Measurements from ENCODE around the gene FAM83F. TPM values are rescaled to one million over a fixed set of nuclear protein-coding genes. Genes with fewer than 3 reads are reported as not detected.
"Not testable (repeated sequence)": the region's sequence is repeated elsewhere in the genome, so short reads cannot be mapped to it uniquely, and the experiment has no call there.

FAM83F gene
- total RNA-seq, 1 experiment from 2014 or later = 8.1 TPM

DNA sequence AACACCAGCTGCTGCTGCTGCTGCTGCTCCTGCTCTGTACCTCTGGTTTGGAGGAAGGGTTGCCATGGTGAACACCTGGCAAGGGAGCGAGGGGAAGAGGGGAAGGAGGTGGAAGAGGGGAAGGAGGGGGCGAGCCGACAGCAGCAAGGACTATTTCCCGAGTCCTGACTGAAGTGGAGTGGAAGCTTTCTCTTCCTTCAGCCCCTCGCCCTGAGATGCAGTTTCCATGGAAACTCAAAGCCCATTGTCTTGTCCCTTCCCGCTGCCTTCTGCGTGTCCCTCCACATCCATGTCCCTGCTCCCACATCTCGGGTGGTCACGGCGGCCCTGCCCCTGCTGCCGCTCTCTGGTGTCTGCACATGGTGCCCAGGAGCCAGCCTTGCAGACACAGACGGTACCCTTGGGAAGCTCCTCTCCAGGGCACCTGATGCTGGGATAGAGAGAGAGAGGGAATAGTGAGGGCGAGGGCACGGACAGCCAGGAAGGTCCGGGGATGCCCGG is 28.6 kb downstream of the FAM83F start:
- H3K9me2 ChIP-seq (ENCODE audit: insufficient read depth) = no peaks in the 10 kb centered on the region
- no peak overlapping the region for H2AFZ ChIP-seq
- H3K4me3 ChIP-seq = no peak overlapping the region
- no peaks in the 10 kb centered on the region for H3F3A ChIP-seq (ENCODE audit: insufficient read depth, low read depth)
- no peaks in the 10 kb centered on the region for H3K79me2 ChIP-seq (ENCODE audit: low read depth)
- no peaks in the 10 kb centered on the region for H4K20me1 ChIP-seq (ENCODE audit: insufficient read depth)
- no peaks in the 10 kb centered on the region for H3K27me3 ChIP-seq (ENCODE audit: insufficient read depth, low read depth)
- no peak overlapping the region for H3K27ac ChIP-seq
- DNase-seq = no peak
- POLR2A ChIA-PET (ENCODE audit: unreplicated experiment) = no interaction called here
- CTCF ChIA-PET = interaction anchor here (0.5 to 2.2 kb wide), 5 partner anchors 30 to 528 kb away, joined by 3 to 11 read pairs (median 3); no protein-coding TSS in a partner anchor
- H3K4me1 ChIP-seq (replicated peaks; ENCODE audit: insufficient read depth) = no peaks in the 10 kb centered on the region
- no peak for TF ChIP-seq EZH2 (IDR thresholded peaks at IDR 0.05; ENCODE audit: low read depth)
- TF ChIP-seq, protein P1, sequence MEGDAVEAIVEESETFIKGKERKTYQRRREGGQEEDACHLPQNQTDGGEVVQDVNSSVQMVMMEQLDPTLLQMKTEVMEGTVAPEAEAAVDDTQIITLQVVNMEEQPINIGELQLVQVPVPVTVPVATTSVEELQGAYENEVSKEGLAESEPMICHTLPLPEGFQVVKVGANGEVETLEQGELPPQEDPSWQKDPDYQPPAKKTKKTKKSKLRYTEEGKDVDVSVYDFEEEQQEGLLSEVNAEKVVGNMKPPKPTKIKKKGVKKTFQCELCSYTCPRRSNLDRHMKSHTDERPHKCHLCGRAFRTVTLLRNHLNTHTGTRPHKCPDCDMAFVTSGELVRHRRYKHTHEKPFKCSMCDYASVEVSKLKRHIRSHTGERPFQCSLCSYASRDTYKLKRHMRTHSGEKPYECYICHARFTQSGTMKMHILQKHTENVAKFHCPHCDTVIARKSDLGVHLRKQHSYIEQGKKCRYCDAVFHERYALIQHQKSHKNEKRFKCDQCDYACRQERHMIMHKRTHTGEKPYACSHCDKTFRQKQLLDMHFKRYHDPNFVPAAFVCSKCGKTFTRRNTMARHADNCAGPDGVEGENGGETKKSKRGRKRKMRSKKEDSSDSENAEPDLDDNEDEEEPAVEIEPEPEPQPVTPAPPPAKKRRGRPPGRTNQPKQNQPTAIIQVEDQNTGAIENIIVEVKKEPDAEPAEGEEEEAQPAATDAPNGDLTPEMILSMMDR (conservative IDR thresholded peaks at IDR 0.05) = no peak
- H3K9me3 ChIP-seq (ENCODE audit: insufficient read depth, low read depth) = no peaks in the 10 kb centered on the region
- H3K4me2 ChIP-seq = no peak overlapping the region
- H3K36me3 ChIP-seq (ENCODE audit: low read depth) = no peaks in the 10 kb centered on the region
- intact Hi-C loops (cut with micrococcal nuclease; ENCODE audit: unreplicated experiment) = loop anchor here (10.0 kb wide), 1 partner anchor 329 kb away; no protein-coding TSS in a partner anchor
- no TSS peak for BruUV-seq (replicated peaks)

DNA sequence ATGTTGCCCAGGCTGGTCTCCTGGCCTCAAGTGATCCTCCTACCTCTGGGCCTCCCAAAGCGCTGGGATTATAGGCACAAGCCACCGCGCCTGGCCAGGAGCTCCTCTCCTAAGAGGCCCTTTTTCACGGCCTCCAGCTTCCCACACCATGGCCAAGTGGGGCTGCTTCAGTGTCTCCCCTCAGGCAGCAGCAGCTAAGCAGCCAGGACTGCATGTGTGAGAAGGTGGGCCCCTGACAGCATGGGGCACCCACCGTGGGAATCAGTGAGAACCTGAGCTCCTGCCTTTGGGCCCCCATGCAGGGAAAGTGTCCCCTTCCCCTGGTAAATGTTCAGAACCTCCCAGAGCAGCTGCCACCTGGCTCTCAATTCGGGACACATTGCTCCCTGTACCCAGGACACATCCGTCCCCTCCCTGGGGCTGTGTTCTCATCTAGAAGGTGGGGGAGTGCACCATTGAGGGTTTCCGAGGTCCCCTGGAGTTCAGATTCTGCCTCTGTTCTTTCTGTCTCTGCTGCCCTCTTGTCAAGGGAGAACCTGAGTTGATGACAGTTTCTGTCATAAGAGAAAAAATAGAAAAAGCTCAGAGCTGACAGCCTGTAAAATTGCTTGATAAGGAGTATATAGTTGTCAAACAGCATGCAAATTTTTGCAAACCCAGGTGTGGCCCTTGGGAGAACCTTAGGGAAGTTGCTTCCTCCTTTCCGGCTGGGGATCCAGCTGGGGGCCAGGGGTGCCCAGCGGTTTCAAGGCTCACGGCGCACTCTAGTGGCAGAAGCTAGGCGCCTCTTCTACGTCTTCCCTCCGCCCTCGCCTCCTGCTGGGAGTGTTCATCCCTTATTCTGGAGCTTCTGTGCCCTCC is 29.7 kb downstream of the FAM83F start:
- POLR2A ChIA-PET (ENCODE audit: unreplicated experiment) = interaction anchor here (0.5 to 0.7 kb wide), 3 partner anchors 465 to 504 kb away, joined by 3 to 5 read pairs (median 4); partner anchors contain the start of gene ATF4
- CTCF ChIA-PET = interaction anchor here (0.6 to 2.2 kb wide), 14 partner anchors 15 to 531 kb away, joined by 3 to 11 read pairs (median 3); no protein-coding TSS in a partner anchor
- intact Hi-C loops (cut with micrococcal nuclease; ENCODE audit: unreplicated experiment) = loop anchor here (1.0 to 10.0 kb wide), 6 partner anchors 92 to 490 kb away; no protein-coding TSS in a partner anchor
- BruUV-seq (replicated peaks) = no TSS peak
- Histone ChIP-seq H3K9me3 (ENCODE audit: insufficient read depth, low read depth) (no peaks in the 10 kb centered on the region), H3F3A (ENCODE audit: insufficient read depth, low read depth) (no peaks in the 10 kb centered on the region), H3K4me2 (no peak overlapping the region), H3K9me2 (ENCODE audit: insufficient read depth) (no peaks in the 10 kb centered on the region), H3K4me3 (no peak overlapping the region), H3K79me2 (ENCODE audit: low read depth) (no peaks in the 10 kb centered on the region), H2AFZ (no peak overlapping the region), H4K20me1 (ENCODE audit: insufficient read depth) (no peaks in the 10 kb centered on the region), H3K27me3 (ENCODE audit: insufficient read depth, low read depth) (no peaks in the 10 kb centered on the region), H3K27ac (no peak overlapping the region), H3K36me3 (ENCODE audit: low read depth) (no peaks in the 10 kb centered on the region), H3K4me1 (replicated peaks; ENCODE audit: insufficient read depth) (no peaks in the 10 kb centered on the region)
- TF ChIP-seq, protein P1 (conservative IDR thresholded peaks at IDR 0.05) = peak; percentile 97
- no peak for TF ChIP-seq EZH2 (IDR thresholded peaks at IDR 0.05; ENCODE audit: low read depth)
- peak; percentile 65 to 75 for DNase-seq

DNA sequence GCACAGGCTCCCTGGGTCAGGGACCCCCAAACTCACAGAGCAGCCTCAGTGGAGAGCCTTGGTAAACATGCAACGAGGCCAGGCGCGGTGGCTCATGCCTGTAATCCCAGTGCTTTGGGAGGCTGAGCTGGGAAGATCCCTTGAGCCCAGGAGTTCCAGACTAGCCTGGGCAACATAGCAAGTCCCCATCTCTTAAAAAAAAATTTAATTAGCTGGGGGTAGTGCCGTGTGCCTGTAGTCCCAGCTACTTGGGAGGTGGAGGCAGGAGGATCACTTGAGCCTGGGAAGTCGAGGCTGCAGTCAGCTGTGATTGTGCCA is 30.3 kb downstream of the FAM83F start:
- H3K9me3 ChIP-seq (ENCODE audit: insufficient read depth, low read depth); H3K27me3 ChIP-seq (ENCODE audit: insufficient read depth, low read depth); H4K20me1 ChIP-seq (ENCODE audit: insufficient read depth); H3K4me3 ChIP-seq; H3K4me2 ChIP-seq; H3K9me2 ChIP-seq (ENCODE audit: insufficient read depth); DNase-seq; H3K79me2 ChIP-seq (ENCODE audit: low read depth); H3K27ac ChIP-seq; H3K4me1 ChIP-seq (replicated peaks; ENCODE audit: insufficient read depth); H2AFZ ChIP-seq; H3K36me3 ChIP-seq (ENCODE audit: low read depth); BruUV-seq (replicated peaks); H3F3A ChIP-seq (ENCODE audit: insufficient read depth, low read depth): not testable (repeated sequence)
- ChIA-PET POLR2A (ENCODE audit: unreplicated experiment) (interaction anchor here (0.5 to 0.7 kb wide), 3 partner anchors 465 to 505 kb away, joined by 3 to 5 read pairs (median 4); partner anchors contain the start of gene ATF4), CTCF (interaction anchor here (0.6 to 2.2 kb wide), 11 partner anchors 16 to 531 kb away, joined by 3 to 11 read pairs (median 3); no protein-coding TSS in a partner anchor)
- intact Hi-C loops (cut with micrococcal nuclease; ENCODE audit: unreplicated experiment) = loop anchor here (2.0 to 10.0 kb wide), 3 partner anchors 92 to 402 kb away; no protein-coding TSS in a partner anchor
- TF ChIP-seq, protein P1 (conservative IDR thresholded peaks at IDR 0.05) = peak; percentile 68; the same call in 1 of the 2 replicates
